Activated CD4-positive, alpha-beta T cell treated with anti-CD3 and anti-CD28 coated beads, Interleukin-2, amount 10 ng/mL, durations not matched to agents 24 days and 14 days (primary cell): Measurements from ENCODE around the gene CNGB1. TPM values are rescaled to one million over a fixed set of nuclear protein-coding genes. Genes with fewer than 3 reads are reported as not detected.
"Not testable (repeated sequence)": the region's sequence is repeated elsewhere in the genome, so short reads cannot be mapped to it uniquely, and the experiment has no call there.

Source experiments
- DNase-seq: peaks from one replicate; pipeline ENCODE4 v3.0.0; 2022
- H3K27ac Mint-ChIP-seq: one replicate; pipeline ENCODE4 v1.8.0; 2022; ENCODE audit warnings: mild to moderate bottlenecking, mixed read lengths
- H3K27me3 Mint-ChIP-seq: one replicate; pipeline ENCODE4 v1.8.0; 2022; ENCODE audit warnings: mixed read lengths
- H3K36me3 Mint-ChIP-seq: one replicate; pipeline ENCODE4 v1.8.0; 2022; ENCODE audit warnings: low read depth, mild to moderate bottlenecking, mixed read lengths
- H3K4me1 Mint-ChIP-seq: one replicate; pipeline ENCODE4 v1.8.0; 2021; ENCODE audit warnings: mixed read lengths
- H3K4me3 Mint-ChIP-seq: one replicate; pipeline ENCODE4 v1.8.0; 2022; ENCODE audit warnings: mild to moderate bottlenecking, moderate library complexity, mixed read lengths
- H3K9me3 Mint-ChIP-seq: one replicate; pipeline ENCODE4 v1.8.0; 2021; ENCODE audit warnings: mixed read lengths
- intact Hi-C: fragments of 100-400 bp; cut with micrococcal nuclease; formaldehyde crosslinking; loops from one replicate; pipeline ENCODE4 v1.15.1; 2023
- total RNA-seq: library from RNA; stranded (reverse); gene quantifications from 2 replicates; pipeline ENCODE4 v1.2.3, GENCODE V29; 2022

The CNGB1 gene
- total RNA-seq, 1 donor from 2014 or later, result not detected

- H3K4me3 Mint-ChIP-seq, intact Hi-C loops, DNase-seq, H3K36me3 Mint-ChIP-seq, H3K9me3 Mint-ChIP-seq, H3K4me1 Mint-ChIP-seq, H3K27ac Mint-ChIP-seq: not testable (repeated sequence)
- H3K27me3 Mint-ChIP-seq, result peaks cover 13% of the 10 kb centered on the region
Measured at GRCh38 chr16:57857991-57858390, 112.9 kb downstream of the CNGB1 start.

- no peak overlapping the region for H3K4me3 Mint-ChIP-seq
- DNase-seq, result no peak
- intact Hi-C loops, result no loop called here
- H3K27ac Mint-ChIP-seq, result no peak overlapping the region
- peaks cover 3% of the 10 kb centered on the region for H3K4me1 Mint-ChIP-seq
- H3K9me3 Mint-ChIP-seq, result no peaks in the 10 kb centered on the region
- H3K27me3 Mint-ChIP-seq, result peaks cover 8% of the 10 kb centered on the region
- H3K36me3 Mint-ChIP-seq, result no peaks in the 10 kb centered on the region
Measured at GRCh38 chr16:57855188-57855587, 115.7 kb downstream of the CNGB1 start.

GRCh38 chr16:57852189-57852588 lies 118.7 kb downstream of the CNGB1 start:
- Mint-ChIP-seq H3K9me3 (no peaks in the 10 kb centered on the region), H3K27ac (no peak overlapping the region), H3K4me3 (no peak overlapping the region)

GRCh38 chr16:57848181-57848580 lies 122.7 kb downstream of the CNGB1 start:
- Mint-ChIP-seq H3K36me3 (no peaks in the 10 kb centered on the region), H3K9me3 (no peaks in the 10 kb centered on the region), H3K4me3 (no peak overlapping the region), H3K4me1 (no peaks in the 10 kb centered on the region), H3K27me3 (peaks cover 10% of the 10 kb centered on the region), H3K27ac (no peak overlapping the region)
- intact Hi-C loops, result no loop called here
- no peak for DNase-seq

More at GRCh38 chr16:57852189-57852588, 118.7 kb downstream of the CNGB1 start:
- intact Hi-C loops, result no loop called here
- no peaks in the 10 kb centered on the region for H3K4me1 Mint-ChIP-seq
- peaks cover 8% of the 10 kb centered on the region for H3K27me3 Mint-ChIP-seq
- DNase-seq, result no peak
- no peaks in the 10 kb centered on the region for H3K36me3 Mint-ChIP-seq

- intact Hi-C loops, DNase-seq, H3K27me3 Mint-ChIP-seq, H3K36me3 Mint-ChIP-seq, H3K9me3 Mint-ChIP-seq, H3K4me3 Mint-ChIP-seq, H3K27ac Mint-ChIP-seq, H3K4me1 Mint-ChIP-seq: not testable (repeated sequence)
Measured at GRCh38 chr16:57846931-57847330, 124.0 kb downstream of the CNGB1 start.

- no peak for DNase-seq
- Mint-ChIP-seq H3K4me3 (no peak overlapping the region), H3K4me1 (no peaks in the 10 kb centered on the region), H3K36me3 (no peaks in the 10 kb centered on the region), H3K27me3 (peaks cover 6% of the 10 kb centered on the region), H3K9me3 (no peaks in the 10 kb centered on the region), H3K27ac (no peak overlapping the region)
- intact Hi-C loops, result no loop called here
Measured at GRCh38 chr16:57846078-57846697, 124.7 kb downstream of the CNGB1 start.

DNA sequence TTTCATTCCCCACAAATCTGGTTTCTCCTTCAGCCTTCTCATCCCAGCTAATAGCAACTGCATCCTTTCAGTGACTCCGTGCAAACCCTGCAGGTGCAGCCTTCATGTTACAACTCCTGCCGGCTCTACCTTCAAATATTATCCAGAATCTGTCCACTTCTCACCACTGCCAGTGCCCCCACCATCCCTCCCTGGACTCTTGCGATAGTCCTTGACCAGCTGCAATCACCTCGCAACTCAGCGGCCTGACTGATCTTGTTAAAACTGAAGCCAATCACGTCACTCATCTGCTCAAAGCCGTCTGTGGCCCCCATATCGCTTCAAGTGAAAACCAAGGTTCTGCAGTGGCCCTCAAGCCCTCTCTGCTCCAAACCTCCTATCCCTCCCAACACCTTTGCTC lies 125.8 kb downstream of the CNGB1 start:
- no peaks in the 10 kb centered on the region for H3K4me1 Mint-ChIP-seq
- no peak overlapping the region for H3K4me3 Mint-ChIP-seq
- H3K9me3 Mint-ChIP-seq, result no peaks in the 10 kb centered on the region
- H3K27me3 Mint-ChIP-seq, result peaks cover 6% of the 10 kb centered on the region
- H3K27ac Mint-ChIP-seq, result no peak overlapping the region
- intact Hi-C loops, result no loop called here
- no peak for DNase-seq
- no peaks in the 10 kb centered on the region for H3K36me3 Mint-ChIP-seq

DNA sequence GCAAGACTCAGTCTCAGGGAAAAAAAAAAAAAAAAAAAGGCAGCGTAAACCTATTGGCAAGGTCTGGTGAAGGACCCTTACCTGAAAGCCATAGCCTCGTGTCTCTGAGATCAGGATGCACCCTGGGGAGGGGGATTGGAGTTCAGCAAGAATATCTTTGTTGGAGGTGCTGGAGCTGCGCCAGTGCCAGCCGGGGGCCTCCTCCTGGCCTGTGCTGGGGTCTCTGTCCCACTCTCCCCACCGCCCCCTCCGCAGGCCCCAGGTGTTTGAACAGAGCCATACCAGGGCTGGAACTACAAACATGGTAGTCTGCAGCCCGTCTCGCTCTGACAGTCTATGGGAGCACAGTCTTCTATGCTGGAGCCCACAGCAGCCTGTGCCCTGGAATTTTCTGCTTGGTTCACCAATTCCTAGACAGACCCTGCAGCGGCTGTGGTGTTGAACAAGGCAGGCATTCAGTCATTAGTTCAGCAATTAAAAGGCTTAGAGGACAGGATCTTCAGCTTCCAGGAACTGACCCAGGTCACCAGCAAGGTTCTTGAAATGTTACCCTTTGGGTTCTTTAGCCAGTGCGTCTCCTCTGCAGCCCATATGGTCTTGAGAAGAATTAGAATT lies 126.4 kb downstream of the CNGB1 start:
- H3K36me3 Mint-ChIP-seq, result no peaks in the 10 kb centered on the region
- peaks cover 6% of the 10 kb centered on the region for H3K27me3 Mint-ChIP-seq
- no peak overlapping the region for H3K4me3 Mint-ChIP-seq
- H3K4me1 Mint-ChIP-seq, result no peaks in the 10 kb centered on the region
- no peaks in the 10 kb centered on the region for H3K9me3 Mint-ChIP-seq
- intact Hi-C loops, result no loop called here
- no peak for DNase-seq
- H3K27ac Mint-ChIP-seq, result no peak overlapping the region

DNA sequence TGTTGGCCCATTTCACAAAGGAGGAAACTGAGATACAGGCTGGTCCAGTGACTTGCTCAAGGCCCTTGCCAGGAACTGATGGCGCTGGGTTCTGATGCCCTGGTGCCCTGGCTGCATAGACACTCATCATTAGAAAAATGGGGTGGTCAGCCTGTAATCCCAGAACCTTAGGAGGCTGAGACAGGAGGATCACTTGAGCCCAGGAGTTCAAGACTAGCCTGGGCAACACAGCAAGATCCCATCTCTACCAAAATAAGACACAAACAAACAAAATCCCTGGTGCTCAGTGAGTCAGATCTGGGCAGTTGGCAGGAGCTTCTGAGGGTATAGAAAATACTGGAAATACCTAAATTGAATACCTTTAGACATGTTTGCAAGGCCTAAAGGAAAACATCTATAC lies 127.5 kb downstream of the CNGB1 start:
- Mint-ChIP-seq H3K27me3 (peaks cover 6% of the 10 kb centered on the region), H3K36me3 (no peaks in the 10 kb centered on the region), H3K9me3 (no peaks in the 10 kb centered on the region), H3K4me1 (no peaks in the 10 kb centered on the region), H3K4me3 (no peak overlapping the region), H3K27ac (no peak overlapping the region)
- no peak for DNase-seq
- intact Hi-C loops, result no loop called here

GRCh38 chr16:57842601-57843000 lies 128.3 kb downstream of the CNGB1 start:
- Mint-ChIP-seq H3K9me3 (no peaks in the 10 kb centered on the region), H3K27me3 (peaks cover 8% of the 10 kb centered on the region), H3K4me1 (no peaks in the 10 kb centered on the region), H3K36me3 (no peaks in the 10 kb centered on the region), H3K4me3 (no peak overlapping the region), H3K27ac (no peak overlapping the region)
- no peak for DNase-seq
- intact Hi-C loops, result no loop called here

- Mint-ChIP-seq H3K4me1 (no peaks in the 10 kb centered on the region), H3K9me3 (no peaks in the 10 kb centered on the region), H3K36me3 (no peaks in the 10 kb centered on the region), H3K4me3 (no peak overlapping the region), H3K27ac (no peak overlapping the region), H3K27me3 (peaks cover 7% of the 10 kb centered on the region)
- intact Hi-C loops, result no loop called here
- no peak for DNase-seq
Measured at GRCh38 chr16:57840833-57841232, 130.1 kb downstream of the CNGB1 start.

- Mint-ChIP-seq H3K36me3 (no peaks in the 10 kb centered on the region), H3K4me1 (no peaks in the 10 kb centered on the region), H3K9me3 (no peaks in the 10 kb centered on the region), H3K27ac (no peak overlapping the region), H3K4me3 (no peak overlapping the region), H3K27me3 (peaks cover 2% of the 10 kb centered on the region)
- intact Hi-C loops, result no loop called here
- DNase-seq, result no peak
Measured at GRCh38 chr16:57838161-57838560, 132.8 kb downstream of the CNGB1 start.

- H3K27me3 Mint-ChIP-seq, result peaks cover 4% of the 10 kb centered on the region
- no peaks in the 10 kb centered on the region for H3K9me3 Mint-ChIP-seq
- no peaks in the 10 kb centered on the region for H3K36me3 Mint-ChIP-seq
- no peak overlapping the region for H3K4me3 Mint-ChIP-seq
- peak overlapping the region; percentile 55 for H3K27ac Mint-ChIP-seq
- no peaks in the 10 kb centered on the region for H3K4me1 Mint-ChIP-seq
- intact Hi-C loops, result no loop called here
- DNase-seq, result no peak
Measured at GRCh38 chr16:57837305-57838125, 133.4 kb downstream of the CNGB1 start.

DNA sequence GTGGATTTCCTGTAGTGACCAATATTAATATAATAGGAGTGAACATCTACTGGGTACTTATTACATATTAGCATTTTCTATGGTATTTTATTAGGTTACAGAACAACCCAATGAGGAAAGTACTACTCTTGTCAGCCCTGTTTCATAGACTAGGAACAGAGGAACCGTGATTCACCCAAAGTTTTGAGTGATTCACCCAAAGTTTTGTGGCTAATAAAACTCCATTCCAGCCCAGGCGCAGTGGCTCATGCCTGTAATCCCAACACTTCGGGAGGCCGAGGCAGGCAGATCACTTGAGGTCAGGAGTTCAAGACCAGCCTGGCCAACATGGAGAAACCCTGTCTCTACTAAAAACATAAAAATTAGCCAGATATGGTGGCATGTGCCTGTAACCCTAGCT lies 135.5 kb downstream of the CNGB1 start:
- H3K27ac Mint-ChIP-seq, H3K9me3 Mint-ChIP-seq, H3K4me3 Mint-ChIP-seq, H3K27me3 Mint-ChIP-seq, H3K36me3 Mint-ChIP-seq, DNase-seq, H3K4me1 Mint-ChIP-seq, intact Hi-C loops: not testable (repeated sequence)
